Measurements from ENCODE around the gene DEPDC1B.

GRCh38 chr5:60703944-60704343, 4.0 kb upstream of the DEPDC1B start:
- TF ChIP-seq OSR1 (CRISPR knock-in tag; IDR thresholded peaks at IDR 0.05) (no peak), TOX (CRISPR knock-in tag; IDR thresholded peaks at IDR 0.05; ENCODE audit: borderline replicate concordance) (no peak), ISL1 (CRISPR knock-in tag; IDR thresholded peaks at IDR 0.05) (no peak)

All from SK-N-SH treated with all-trans-retinoic acid at 6 μM for 48 hours (cell line).